Sigmoid colon (tissue), 4 donors: ENCODE measurements around the gene TEX12.

Source experiments
- EP300 ChIP-seq, 4 donors: sonication (generic); formaldehyde crosslinking; IDR thresholded peaks; one replicate each; pipeline ENCODE4 v1.6.1; 2017; ENCODE audit warnings: antibody characterized with exemption in 4 of 4
- POLR2A ChIP-seq, 2 donors: fragments of 450-650 bp; IDR thresholded peaks; one replicate each; pipeline ENCODE4 v1.6.1; 2016; ENCODE audit warnings: antibody characterized with exemption in 2 of 2, mild to moderate bottlenecking in 2 of 2, moderate library complexity in 2 of 2
- POLR2AphosphoS5 ChIP-seq, 4 donors: sonication (generic); formaldehyde crosslinking; IDR thresholded peaks; one replicate each; pipeline ENCODE4 v1.6.1; 2017; ENCODE audit warnings: antibody characterized with exemption in 4 of 4
- TF ChIP-seq, protein P1 (sequence below), 4 experiments: fragments of 450-650 bp in 3 of 4; fragments of 200-600 bp in 1 of 4; IDR thresholded peaks; one replicate each; pipeline ENCODE4 v1.5.1; 2016 to 2019; ENCODE audit warnings: antibody characterized with exemption in 4 of 4, mild to moderate bottlenecking in 3 of 4, moderate library complexity in 2 of 4

- TF ChIP-seq, protein P1, sequence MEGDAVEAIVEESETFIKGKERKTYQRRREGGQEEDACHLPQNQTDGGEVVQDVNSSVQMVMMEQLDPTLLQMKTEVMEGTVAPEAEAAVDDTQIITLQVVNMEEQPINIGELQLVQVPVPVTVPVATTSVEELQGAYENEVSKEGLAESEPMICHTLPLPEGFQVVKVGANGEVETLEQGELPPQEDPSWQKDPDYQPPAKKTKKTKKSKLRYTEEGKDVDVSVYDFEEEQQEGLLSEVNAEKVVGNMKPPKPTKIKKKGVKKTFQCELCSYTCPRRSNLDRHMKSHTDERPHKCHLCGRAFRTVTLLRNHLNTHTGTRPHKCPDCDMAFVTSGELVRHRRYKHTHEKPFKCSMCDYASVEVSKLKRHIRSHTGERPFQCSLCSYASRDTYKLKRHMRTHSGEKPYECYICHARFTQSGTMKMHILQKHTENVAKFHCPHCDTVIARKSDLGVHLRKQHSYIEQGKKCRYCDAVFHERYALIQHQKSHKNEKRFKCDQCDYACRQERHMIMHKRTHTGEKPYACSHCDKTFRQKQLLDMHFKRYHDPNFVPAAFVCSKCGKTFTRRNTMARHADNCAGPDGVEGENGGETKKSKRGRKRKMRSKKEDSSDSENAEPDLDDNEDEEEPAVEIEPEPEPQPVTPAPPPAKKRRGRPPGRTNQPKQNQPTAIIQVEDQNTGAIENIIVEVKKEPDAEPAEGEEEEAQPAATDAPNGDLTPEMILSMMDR (IDR thresholded peaks at IDR 0.05): no peak
- no peak for TF ChIP-seq EP300 (IDR thresholded peaks at IDR 0.05)
- TF ChIP-seq POLR2A (IDR thresholded peaks at IDR 0.05): no peak
- no peak for TF ChIP-seq POLR2AphosphoS5 (IDR thresholded peaks at IDR 0.05)
These were observed 2.1 kb upstream of the TEX12 start for GRCh38 chr11:112165049-112165448.
